Kidney epithelial cell (primary cell): ENCODE data around the gene LBHD2. TPM values are rescaled to one million over a fixed set of nuclear protein-coding genes. Genes with fewer than 3 reads are reported as not detected.
A peak's percentile ranks its signal among the peaks of the same experiment; 100 is the strongest.

Source experiments
- DNase-seq: peaks from one replicate; pipeline ENCODE4 v3.0.0-alpha.2; 2010; ENCODE audit warnings: low read depth
- H3K27me3 ChIP-seq: 2 replicates; pipeline ENCODE4 v1.6.0; 2011; ENCODE audit warnings: low read length; ENCODE audit not compliant: control insufficient read depth, insufficient read depth
- H3K36me3 ChIP-seq: 2 replicates; pipeline ENCODE4 v1.5.1; 2011; ENCODE audit warnings: low read length; ENCODE audit not compliant: control insufficient read depth, insufficient read depth
- H3K4me3 ChIP-seq: 2 replicates; pipeline ENCODE4 v1.5.1; 2011; ENCODE audit warnings: low read depth, mild to moderate bottlenecking, control low read depth, low read length
- CTCF ChIP-seq: IDR thresholded peaks from 2 replicates; pipeline ENCODE4 v1.5.1; 2011; ENCODE audit warnings: mild to moderate bottlenecking, moderate library complexity, low read length, control low read depth, inconsistent platforms; ENCODE audit not compliant: insufficient read depth, poor library complexity, severe bottlenecking
- total RNA-seq: library from RNA; depleted of rRNA; stranded (reverse); fragments of >200 nt; gene quantifications from 2 replicates; pipeline ENCODE4 v1.2.3, GENCODE V29; 2015

LBHD2 gene
- total RNA-seq, 1 donor from 2014 or later: not detected

GRCh38 chr14:103122947-103123633 lies 39.1 kb downstream of the LBHD2 start, which contains the start of gene TNFAIP2:
Gene TNFAIP2 (plus strand): TSS chr14:103123461. CDS start chr14:103126458, 2,997 bp downstream.
- TF ChIP-seq CTCF: no peak
- peak within 1 kb of the TSS; percentile 61 for H3K4me3 ChIP-seq
- no peak for DNase-seq
- H3K27me3 ChIP-seq: no peaks in the 10 kb centered on the region
- no peaks in the 10 kb centered on the region for H3K36me3 ChIP-seq

GRCh38 chr14:103123634-103124500 lies 39.9 kb downstream of the LBHD2 start:
- no peaks in the 10 kb centered on the region for H3K36me3 ChIP-seq
- peak; percentile 59 for TF ChIP-seq CTCF
- DNase-seq: no peak
- H3K4me3 ChIP-seq: peak overlapping the region; percentile 61
- no peaks in the 10 kb centered on the region for H3K27me3 ChIP-seq

GRCh38 chr14:103124501-103125001 lies 40.5 kb downstream of the LBHD2 start:
- no peaks in the 10 kb centered on the region for H3K36me3 ChIP-seq
- peak overlapping the region; percentile 61 for H3K4me3 ChIP-seq
- no peaks in the 10 kb centered on the region for H3K27me3 ChIP-seq
- no peak for TF ChIP-seq CTCF
- no peak for DNase-seq

- TF ChIP-seq CTCF: no peak
- no peak for DNase-seq
- H3K4me3 ChIP-seq: no peak overlapping the region
- H3K36me3 ChIP-seq: no peaks in the 10 kb centered on the region
- H3K27me3 ChIP-seq: no peaks in the 10 kb centered on the region
Measured at GRCh38 chr14:103125098-103126070, 41.4 kb downstream of the LBHD2 start.

- no peaks in the 10 kb centered on the region for H3K27me3 ChIP-seq
- peak overlapping the region; percentile 26 for H3K4me3 ChIP-seq
- H3K36me3 ChIP-seq: no peaks in the 10 kb centered on the region
- no peak for DNase-seq
- TF ChIP-seq CTCF: no peak
Measured at GRCh38 chr14:103126088-103126872, 42.3 kb downstream of the LBHD2 start.
